M059J (cell line): ENCODE results near the gene WRNIP1. TPM values are rescaled to one million over a fixed set of nuclear protein-coding genes. Genes with fewer than 3 reads are reported as not detected.
"Not testable (repeated sequence)": the region's sequence is repeated elsewhere in the genome, so short reads cannot be mapped to it uniquely, and the experiment has no call there.

ENCODE experiments used
- DNase-seq: peaks from one replicate; pipeline ENCODE4 v3.0.0-alpha.2; 2012; ENCODE audit warnings: low read depth
- total RNA-seq: library from RNA; depleted of rRNA; stranded (reverse); fragments of >200 nt; shearing (Covaris generic); gene quantifications from 2 replicates; pipeline ENCODE4 v1.2.3, GENCODE V29; 2014

WRNIP1 gene
- total RNA-seq, 1 experiment from 2014 or later, result 103 TPM

- DNase-seq, result not testable (repeated sequence)
Observed at GRCh38 chr6:2762868-2763267, 2.3 kb upstream of the WRNIP1 start.

GRCh38 chr6:2763345-2763841 is 1.8 kb upstream of the WRNIP1 start:
- no peak for DNase-seq

GRCh38 chr6:2763876-2764540 is 1.2 kb upstream of the WRNIP1 start:
- no peak for DNase-seq

- DNase-seq, result peak; percentile 88
Observed at GRCh38 chr6:2764610-2765165, 505 bp upstream of the WRNIP1 start.

GRCh38 chr6:2765896-2766766 is 938 bp downstream of the WRNIP1 start:
- DNase-seq, result peak; percentile 62

- DNase-seq, result peak; percentile 32
Observed at GRCh38 chr6:2766767-2767656, 1.8 kb downstream of the WRNIP1 start.

GRCh38 chr6:2767657-2768524 is 2.7 kb downstream of the WRNIP1 start:
- no peak for DNase-seq

- DNase-seq, result no peak
Observed at GRCh38 chr6:2768696-2769095, 3.5 kb downstream of the WRNIP1 start.

- DNase-seq, result no peak
Observed at GRCh38 chr6:2770171-2770570, 5.0 kb downstream of the WRNIP1 start.

GRCh38 chr6:2771079-2771478 is 5.9 kb downstream of the WRNIP1 start:
- DNase-seq, result no peak

- no peak for DNase-seq
Observed at GRCh38 chr6:2772840-2773239, 7.6 kb downstream of the WRNIP1 start.

GRCh38 chr6:2773449-2773848 is 8.3 kb downstream of the WRNIP1 start:
- no peak for DNase-seq

GRCh38 chr6:2775003-2775402 is 9.8 kb downstream of the WRNIP1 start:
- no peak for DNase-seq

GRCh38 chr6:2777249-2777648 is 12.1 kb downstream of the WRNIP1 start:
- no peak for DNase-seq

GRCh38 chr6:2780102-2780737 is 15.0 kb downstream of the WRNIP1 start:
- no peak for DNase-seq

- no peak for DNase-seq
Observed at GRCh38 chr6:2781685-2782355, 16.6 kb downstream of the WRNIP1 start.

- DNase-seq, result no peak
Observed at GRCh38 chr6:2782356-2782708, 17.1 kb downstream of the WRNIP1 start.

GRCh38 chr6:2782825-2783187 is 17.6 kb downstream of the WRNIP1 start:
- no peak for DNase-seq

GRCh38 chr6:2783188-2783963 is 18.2 kb downstream of the WRNIP1 start:
- no peak for DNase-seq
